GM12878 (cell line): ENCODE data around the gene SULT2A1. TPM values are rescaled to one million over a fixed set of nuclear protein-coding genes. Genes with fewer than 3 reads are reported as not detected.

Source experiments
- ATAC-seq: fragments of 200-7000 bp; cut with Tn5 transposase; 3 replicates; pipeline ENCODE4 v1.9.1; 2020; ENCODE audit warnings: mild to moderate bottlenecking, moderate library complexity
- BruUV-seq: library from RNA; stranded (reverse); fragments of 400-500 nt; replicated peaks from 2 replicates; lab custom pipeline; 2021; lab: Mats Ljungman, UMichigan
- CTCF ChIA-PET: fragments of 300-600 bp; sonication (Branson Sonifier 250); formaldehyde crosslinking; extraction: SDS; loops from one replicate; lab custom pipeline; 2021; ENCODE audit warnings: inconsistent platforms; lab: Yijun Ruan, JAX
- POLR2A ChIA-PET: fragments of 350-600 bp; formaldehyde crosslinking; extraction: SDS; loops from one replicate; lab custom pipeline; 2021; ENCODE audit warnings: inconsistent platforms; lab: Charles Lee
- RAD21 ChIA-PET: fragments of 300-600 bp; sonication (Branson Sonifier 250); formaldehyde crosslinking; loops from one replicate; lab custom pipeline; 2023; ENCODE audit warnings: antibody characterized with exemption; ENCODE audit not compliant: unreplicated experiment; lab: Charles Lee
- SMC1A ChIA-PET: fragments of 300-600 bp; sonication (Branson Sonifier 250); formaldehyde crosslinking; loops from one replicate; lab custom pipeline; 2023; ENCODE audit not compliant: unreplicated experiment, uncharacterized antibody; lab: Charles Lee
- DNase-seq: peaks from one replicate; pipeline ENCODE4 v3.0.0-alpha.2; 2011; ENCODE audit warnings: low read depth, low spot score
- FAIRE-seq: peaks from 3 replicates; lab custom pipeline; 2011; peaks lifted over from hg19 to GRCh38; lab: Jason Lieb, UNC
- H2AFZ ChIP-seq: 2 replicates; pipeline ENCODE4 v1.6.0; 2011; ENCODE audit warnings: low read depth, low read length, control low read depth; ENCODE audit not compliant: control insufficient read depth
- H3K27ac ChIP-seq: 2 replicates; pipeline ENCODE4 v1.5.1; 2011; ENCODE audit warnings: control low read depth; ENCODE audit not compliant: control insufficient read depth, insufficient read depth
- H3K27me3 ChIP-seq, 2 experiments: replicated peaks in 1 of 2; 2 replicates each; pipeline versions ENCODE4 v1.6.0 to v1.6.1; 2011; ENCODE audit warnings: low read length in 1 of 2; ENCODE audit not compliant: control insufficient read depth in 2 of 2, insufficient read depth in 2 of 2
- H3K36me3 ChIP-seq, 2 experiments: 2 replicates each; pipeline ENCODE4 v1.5.1; 2011; ENCODE audit warnings: low read length in 1 of 2; ENCODE audit not compliant: control insufficient read depth in 2 of 2, insufficient read depth in 2 of 2
- H3K4me1 ChIP-seq: 2 replicates; pipeline ENCODE4 v1.6.1; 2011; ENCODE audit warnings: mild to moderate bottlenecking, low read length, moderate library complexity, mixed read lengths; ENCODE audit not compliant: control insufficient read depth, insufficient read depth
- H3K4me2 ChIP-seq: 2 replicates; pipeline ENCODE4 v1.6.0; 2011; ENCODE audit warnings: control low read depth; ENCODE audit not compliant: control insufficient read depth, insufficient read depth
- H3K4me3 ChIP-seq: fragments of 200-600 bp; sonication (generic); 2 replicates; pipeline ENCODE4 v1.5.1; 2016
- H3K79me2 ChIP-seq: 2 replicates; pipeline ENCODE4 v1.6.0; 2011; ENCODE audit warnings: low read length; ENCODE audit not compliant: control insufficient read depth, insufficient read depth
- H3K9ac ChIP-seq: 2 replicates; pipeline ENCODE4 v1.8.0; 2011; ENCODE audit warnings: low read length, control low read depth, mixed read lengths; ENCODE audit not compliant: control insufficient read depth, insufficient read depth
- H3K9me3 ChIP-seq: replicated peaks from 3 replicates; pipeline ENCODE4 v1.5.1; 2011; ENCODE audit warnings: mild to moderate bottlenecking, low read length; ENCODE audit not compliant: control insufficient read depth, insufficient read depth
- H4K20me1 ChIP-seq: 2 replicates; pipeline ENCODE4 v1.6.0; 2011; ENCODE audit not compliant: control insufficient read depth, insufficient read depth
- BACH1 ChIP-seq: fragments of 450-650 bp; IDR thresholded peaks from 2 replicates; pipeline ENCODE4 v1.6.1; 2017; ENCODE audit warnings: mild to moderate bottlenecking, borderline replicate concordance
- BCL11A ChIP-seq: IDR thresholded peaks from 2 replicates; pipeline ENCODE4 v1.6.1; 2011; ENCODE audit warnings: low read depth, low read length
- EP300 ChIP-seq, 2 experiments: fragments of 150-350 bp in 1 of 2; IDR thresholded peaks; 2 replicates each; pipeline ENCODE4 v1.6.1; 2011 to 2012; ENCODE audit warnings: low read depth in 2 of 2, low read length in 2 of 2, borderline replicate concordance in 1 of 2, improper control_type of control experiment in 1 of 2, inconsistent platforms in 1 of 2; ENCODE audit not compliant: control insufficient read depth in 1 of 2
- FOXK2 ChIP-seq: fragments of 450-650 bp; IDR thresholded peaks from 2 replicates; pipeline ENCODE4 v1.6.1; 2017; ENCODE audit warnings: mild to moderate bottlenecking, moderate library complexity
- HDGF ChIP-seq: fragments of 450-650 bp; IDR thresholded peaks from 2 replicates; pipeline ENCODE4 v1.6.1; 2016; ENCODE audit warnings: antibody characterized with exemption
- MTA2 ChIP-seq: fragments of 450-650 bp; IDR thresholded peaks from 2 replicates; pipeline ENCODE4 v1.6.1; 2016; ENCODE audit warnings: low read depth, mild to moderate bottlenecking, moderate library complexity
- NBN ChIP-seq: fragments of 450-650 bp; IDR thresholded peaks from 2 replicates; pipeline ENCODE4 v1.6.1; 2016
- NFXL1 ChIP-seq: fragments of 450-650 bp; IDR thresholded peaks from 2 replicates; pipeline ENCODE4 v1.6.1; 2017; ENCODE audit warnings: antibody characterized with exemption, mild to moderate bottlenecking, borderline replicate concordance
- PML ChIP-seq: IDR thresholded peaks from 2 replicates; pipeline ENCODE4 v1.6.1; 2012; ENCODE audit warnings: low read length, inconsistent platforms
- POLR2AphosphoS5 ChIP-seq: IDR thresholded peaks from 2 replicates; pipeline ENCODE4 v1.6.1; 2011; ENCODE audit warnings: mild to moderate bottlenecking, low read length, inconsistent platforms
- RAD21 ChIP-seq: IDR thresholded peaks from 2 replicates; pipeline ENCODE4 v1.6.1; 2011; ENCODE audit warnings: mild to moderate bottlenecking, low read depth, low read length, moderate library complexity; ENCODE audit not compliant: insufficient read depth
- RUNX3 ChIP-seq: IDR thresholded peaks from 2 replicates; pipeline ENCODE4 v1.6.1; 2012; ENCODE audit warnings: low read length, inconsistent platforms
- SIX5 ChIP-seq: IDR thresholded peaks from 2 replicates; pipeline ENCODE4 v1.6.1; 2011; ENCODE audit warnings: mild to moderate bottlenecking, low read depth, low read length, moderate library complexity; ENCODE audit not compliant: severe bottlenecking
- SMC3 ChIP-seq: IDR thresholded peaks from 2 replicates; pipeline ENCODE4 v1.6.1; 2011; ENCODE audit warnings: low read length, improper control_type of control experiment, borderline replicate concordance
- TCF12 ChIP-seq: IDR thresholded peaks from 2 replicates; pipeline ENCODE4 v1.6.1; 2011; ENCODE audit warnings: low read depth, mild to moderate bottlenecking, low read length
- WGBS: methylation state at CpG from one replicate; pipeline ENCODE4 v1.1.6; 2016; ENCODE audit warnings: low lambda C conversion rate; ENCODE audit not compliant: insufficient replicate concordance, insufficient coverage; ENCODE audit errors: missing lambda C conversion rate; 5-methylcytosine and 5-hydroxymethylcytosine counted together
- in situ Hi-C: fragments of 300-500 bp; cut with MboI; formaldehyde crosslinking; loops from 9 replicates; pipeline ENCODE4 v1.14.3; 2018; ENCODE audit warnings: mixed read lengths
- intact Hi-C: fragments of 100-400 bp; cut with micrococcal nuclease; formaldehyde crosslinking; loops from one replicate; pipeline ENCODE4 v1.14.2; 2022; ENCODE audit not compliant: unreplicated experiment
- polyA plus RNA-seq, 11 experiments: library from polyadenylated mRNA; depleted of rRNA in 4 of 11; unstranded in 6 of 11; stranded (reverse) in 5 of 11; fragments of >200 nt; fragmentation: Nextera tagmentation in 4 of 11; fragmentation: Illumina TruSeq in 1 of 11; extraction: Ambion mirVana in 4 of 11; extraction: Trizol in 1 of 11; gene quantifications; 1 replicate in 1 of 11; 2 replicates in 10 of 11; pipeline versions ENCODE4 v1.2.1 to v1.2.3, GENCODE V29; 2011 to 2016; ENCODE audit warnings: inconsistent platforms in 2 of 11, missing spikeins in 2 of 11, low read depth in 1 of 11
- total RNA-seq, 4 experiments: library from RNA; depleted of rRNA in 3 of 4; stranded (reverse); fragments of >200 nt in 3 of 4; fragmentation: Illumina TruSeq in 1 of 4; extraction: Trizol in 1 of 4; gene quantifications; 2 replicates each; pipeline versions ENCODE4 v1.2.1 to v1.2.3, GENCODE V29; 2013 to 2021
- TF ChIP-seq, protein P1 (sequence below): fragments of 450-650 bp; formaldehyde crosslinking; IDR thresholded peaks from 2 replicates; pipeline ENCODE4 v1.4.0; 2022; ENCODE audit warnings: mild to moderate bottlenecking, moderate library complexity
- TF ChIP-seq, protein P2 (sequence below): fragments of 450-650 bp; IDR thresholded peaks from 2 replicates; pipeline ENCODE4 v1.6.1; 2014; ENCODE audit warnings: mild to moderate bottlenecking
- TF ChIP-seq, protein P3 (sequence below), 3 experiments: IDR thresholded peaks in 2 of 3; conservative IDR thresholded peaks in 1 of 3; 2 replicates each; pipeline ENCODE4 v1.5.1; 2011; ENCODE audit warnings: low read depth in 3 of 3, low read length in 3 of 3, mild to moderate bottlenecking in 3 of 3, control low read depth in 2 of 3, moderate library complexity in 2 of 3, inconsistent platforms in 1 of 3, mixed read lengths in 1 of 3; ENCODE audit not compliant: control insufficient read depth in 2 of 3, insufficient read depth in 1 of 3; ENCODE audit errors: extremely low read depth in 1 of 3
- TF ChIP-seq, protein P4 (sequence below): IDR thresholded peaks from 2 replicates; pipeline ENCODE4 v1.6.1; 2012; ENCODE audit warnings: low read length, inconsistent platforms

The SULT2A1 gene
- total and polyA plus RNA-seq, 10 of the 15 experiments (the other 5 are each of a cell fraction or from before 2014, with no cell fraction given) = 0.13 TPM; not detected in 9

DNA sequence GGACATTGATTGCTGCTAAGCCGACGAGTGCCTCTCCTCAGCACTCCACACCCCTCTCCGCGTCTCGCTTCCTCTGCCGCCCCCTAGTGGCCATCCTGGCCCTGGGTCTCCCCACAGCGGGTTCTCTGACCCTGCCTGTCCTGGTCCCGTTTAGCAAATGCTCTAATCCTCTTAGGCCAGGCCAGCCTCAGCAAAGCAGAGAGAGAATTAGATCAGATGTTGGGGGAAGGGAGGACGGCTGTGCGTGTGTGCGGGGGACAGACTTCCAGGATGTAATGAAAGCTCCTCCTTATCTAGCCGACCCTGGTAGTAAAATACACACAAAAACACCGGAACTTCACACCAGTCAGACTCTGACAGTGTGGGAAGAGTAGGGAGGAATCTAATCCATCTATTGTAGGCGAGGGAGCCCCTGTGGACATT lies 22.6 kb downstream of the SULT2A1 start:
- ChIA-PET CTCF (interaction anchor here (0.6 to 2.4 kb wide), 8 partner anchors 14 to 1599 kb away, joined by 3 to 8 read pairs (median 3); partner anchors contain the start of gene EHD2), SMC1A (interaction anchor here (1.5 kb wide), 1 partner anchor 97 kb away, joined by 3 read pairs; no protein-coding TSS in a partner anchor), RAD21 (no interaction called here), POLR2A (no interaction called here)
- no peaks in the 10 kb centered on the region for H3K36me3 ChIP-seq
- H3K9me3 ChIP-seq = no peaks in the 10 kb centered on the region; the same call in 1 of the 3 replicates
- in situ Hi-C loops = loop anchor here (25.0 kb wide), 1 partner anchor 699 kb away; the partner anchor contains the start of gene SULT2B1
- no peak overlapping the region for H3K27ac ChIP-seq
- no peak overlapping the region for H3K4me3 ChIP-seq
- FAIRE-seq (peak; percentile 88), DNase-seq (no peak), ATAC-seq (peak; percentile 98)
- no peaks in the 10 kb centered on the region for H4K20me1 ChIP-seq
- intact Hi-C loops = no loop called here
- H2AFZ ChIP-seq = no peak overlapping the region
- no peak overlapping the region for H3K9ac ChIP-seq
- H3K79me2 ChIP-seq = no peaks in the 10 kb centered on the region
- no peak overlapping the region for H3K4me2 ChIP-seq
- no peaks in the 10 kb centered on the region for H3K27me3 ChIP-seq
- H3K4me1 ChIP-seq = no peaks in the 10 kb centered on the region
- BruUV-seq = no TSS peak
- 11% methylated on average over 14 of the region's 14 CpGs for WGBS
- TF ChIP-seq, protein P1, sequence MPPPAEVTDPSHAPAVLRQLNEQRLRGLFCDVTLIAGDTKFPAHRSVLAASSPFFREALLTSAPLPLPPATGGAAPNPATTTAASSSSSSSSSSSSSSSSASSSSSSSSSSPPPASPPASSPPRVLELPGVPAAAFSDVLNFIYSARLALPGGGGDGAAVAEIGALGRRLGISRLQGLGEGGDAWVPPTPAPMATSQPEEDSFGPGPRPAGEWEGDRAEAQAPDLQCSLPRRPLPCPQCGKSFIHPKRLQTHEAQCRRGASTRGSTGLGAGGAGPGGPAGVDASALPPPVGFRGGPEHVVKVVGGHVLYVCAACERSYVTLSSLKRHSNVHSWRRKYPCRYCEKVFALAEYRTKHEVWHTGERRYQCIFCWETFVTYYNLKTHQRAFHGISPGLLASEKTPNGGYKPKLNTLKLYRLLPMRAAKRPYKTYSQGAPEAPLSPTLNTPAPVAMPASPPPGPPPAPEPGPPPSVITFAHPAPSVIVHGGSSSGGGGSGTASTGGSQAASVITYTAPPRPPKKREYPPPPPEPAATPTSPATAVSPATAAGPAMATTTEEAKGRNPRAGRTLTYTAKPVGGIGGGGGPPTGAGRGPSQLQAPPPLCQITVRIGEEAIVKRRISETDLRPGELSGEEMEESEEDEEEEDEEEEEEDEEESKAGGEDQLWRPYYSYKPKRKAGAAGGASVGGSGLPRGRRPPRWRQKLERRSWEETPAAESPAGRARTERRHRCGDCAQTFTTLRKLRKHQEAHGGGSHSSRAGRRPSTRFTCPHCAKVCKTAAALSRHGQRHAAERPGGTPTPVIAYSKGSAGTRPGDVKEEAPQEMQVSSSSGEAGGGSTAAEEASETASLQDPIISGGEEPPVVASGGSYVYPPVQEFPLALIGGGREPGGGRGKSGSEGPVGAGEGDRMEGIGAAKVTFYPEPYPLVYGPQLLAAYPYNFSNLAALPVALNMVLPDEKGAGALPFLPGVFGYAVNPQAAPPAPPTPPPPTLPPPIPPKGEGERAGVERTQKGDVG = no peak
- TF ChIP-seq EP300 (IDR thresholded peaks at IDR 0.05; ENCODE audit: borderline replicate concordance in 1 of 2, control insufficient read depth in 1 of 2, low read depth in 2 of 2, low read length in 2 of 2) = no peak
- TF ChIP-seq NBN = no peak
- no peak for TF ChIP-seq RUNX3
- TF ChIP-seq POLR2AphosphoS5 = no peak
- TF ChIP-seq RAD21 = peak; percentile 70
- TF ChIP-seq SMC3 = peak; percentile 54; the same call in 1 of the 2 replicates
- TF ChIP-seq BCL11A = no peak
- no peak for TF ChIP-seq FOXK2
- no peak for TF ChIP-seq SIX5
- TF ChIP-seq, protein P2, sequence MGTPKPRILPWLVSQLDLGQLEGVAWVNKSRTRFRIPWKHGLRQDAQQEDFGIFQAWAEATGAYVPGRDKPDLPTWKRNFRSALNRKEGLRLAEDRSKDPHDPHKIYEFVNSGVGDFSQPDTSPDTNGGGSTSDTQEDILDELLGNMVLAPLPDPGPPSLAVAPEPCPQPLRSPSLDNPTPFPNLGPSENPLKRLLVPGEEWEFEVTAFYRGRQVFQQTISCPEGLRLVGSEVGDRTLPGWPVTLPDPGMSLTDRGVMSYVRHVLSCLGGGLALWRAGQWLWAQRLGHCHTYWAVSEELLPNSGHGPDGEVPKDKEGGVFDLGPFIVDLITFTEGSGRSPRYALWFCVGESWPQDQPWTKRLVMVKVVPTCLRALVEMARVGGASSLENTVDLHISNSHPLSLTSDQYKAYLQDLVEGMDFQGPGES = no peak
- no peak for TF ChIP-seq NFXL1
- TF ChIP-seq, protein P3, sequence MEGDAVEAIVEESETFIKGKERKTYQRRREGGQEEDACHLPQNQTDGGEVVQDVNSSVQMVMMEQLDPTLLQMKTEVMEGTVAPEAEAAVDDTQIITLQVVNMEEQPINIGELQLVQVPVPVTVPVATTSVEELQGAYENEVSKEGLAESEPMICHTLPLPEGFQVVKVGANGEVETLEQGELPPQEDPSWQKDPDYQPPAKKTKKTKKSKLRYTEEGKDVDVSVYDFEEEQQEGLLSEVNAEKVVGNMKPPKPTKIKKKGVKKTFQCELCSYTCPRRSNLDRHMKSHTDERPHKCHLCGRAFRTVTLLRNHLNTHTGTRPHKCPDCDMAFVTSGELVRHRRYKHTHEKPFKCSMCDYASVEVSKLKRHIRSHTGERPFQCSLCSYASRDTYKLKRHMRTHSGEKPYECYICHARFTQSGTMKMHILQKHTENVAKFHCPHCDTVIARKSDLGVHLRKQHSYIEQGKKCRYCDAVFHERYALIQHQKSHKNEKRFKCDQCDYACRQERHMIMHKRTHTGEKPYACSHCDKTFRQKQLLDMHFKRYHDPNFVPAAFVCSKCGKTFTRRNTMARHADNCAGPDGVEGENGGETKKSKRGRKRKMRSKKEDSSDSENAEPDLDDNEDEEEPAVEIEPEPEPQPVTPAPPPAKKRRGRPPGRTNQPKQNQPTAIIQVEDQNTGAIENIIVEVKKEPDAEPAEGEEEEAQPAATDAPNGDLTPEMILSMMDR (IDR thresholded peaks at IDR 0.05 in 2 of 3, conservative IDR thresholded peaks at IDR 0.05 in 1 of 3; ENCODE audit: control insufficient read depth in 2 of 3, extremely low read depth in 1 of 3, insufficient read depth in 1 of 3, low read depth in 3 of 3, low read length in 3 of 3) = peak; percentile 90 to 93 (median 91)
- TF ChIP-seq TCF12 = no peak
- TF ChIP-seq MTA2 = no peak
- no peak for TF ChIP-seq HDGF
- TF ChIP-seq, protein P4, sequence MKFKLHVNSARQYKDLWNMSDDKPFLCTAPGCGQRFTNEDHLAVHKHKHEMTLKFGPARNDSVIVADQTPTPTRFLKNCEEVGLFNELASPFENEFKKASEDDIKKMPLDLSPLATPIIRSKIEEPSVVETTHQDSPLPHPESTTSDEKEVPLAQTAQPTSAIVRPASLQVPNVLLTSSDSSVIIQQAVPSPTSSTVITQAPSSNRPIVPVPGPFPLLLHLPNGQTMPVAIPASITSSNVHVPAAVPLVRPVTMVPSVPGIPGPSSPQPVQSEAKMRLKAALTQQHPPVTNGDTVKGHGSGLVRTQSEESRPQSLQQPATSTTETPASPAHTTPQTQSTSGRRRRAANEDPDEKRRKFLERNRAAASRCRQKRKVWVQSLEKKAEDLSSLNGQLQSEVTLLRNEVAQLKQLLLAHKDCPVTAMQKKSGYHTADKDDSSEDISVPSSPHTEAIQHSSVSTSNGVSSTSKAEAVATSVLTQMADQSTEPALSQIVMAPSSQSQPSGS = no peak
- no peak for TF ChIP-seq PML
- TF ChIP-seq BACH1 = no peak
